ENCODE results near the gene WFDC10B.
"Not testable (repeated sequence)": the region's sequence is repeated elsewhere in the genome, so short reads cannot be mapped to it uniquely, and the experiment has no call there.

WFDC10B gene

DNA sequence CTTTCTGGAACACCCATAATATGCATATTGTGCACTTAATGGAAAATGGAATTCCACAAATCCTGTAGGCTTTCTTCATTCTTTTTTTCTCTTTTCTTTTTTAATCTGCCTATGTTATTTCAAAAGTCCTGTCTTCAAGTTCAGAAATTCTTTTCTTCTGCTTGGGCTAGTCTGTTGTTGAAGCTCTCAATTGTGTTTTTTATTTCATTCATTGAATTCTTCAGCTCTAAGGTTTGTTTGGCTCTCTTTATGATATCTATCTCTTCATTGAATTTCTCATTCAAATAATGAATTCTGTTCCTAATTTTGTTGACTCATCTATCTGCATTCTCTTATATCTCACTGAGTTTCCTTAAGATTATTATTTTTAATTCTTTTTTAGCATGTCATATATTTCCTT lies 27.4 kb upstream of the WFDC10B start:
- TF ChIP-seq, protein P1, sequence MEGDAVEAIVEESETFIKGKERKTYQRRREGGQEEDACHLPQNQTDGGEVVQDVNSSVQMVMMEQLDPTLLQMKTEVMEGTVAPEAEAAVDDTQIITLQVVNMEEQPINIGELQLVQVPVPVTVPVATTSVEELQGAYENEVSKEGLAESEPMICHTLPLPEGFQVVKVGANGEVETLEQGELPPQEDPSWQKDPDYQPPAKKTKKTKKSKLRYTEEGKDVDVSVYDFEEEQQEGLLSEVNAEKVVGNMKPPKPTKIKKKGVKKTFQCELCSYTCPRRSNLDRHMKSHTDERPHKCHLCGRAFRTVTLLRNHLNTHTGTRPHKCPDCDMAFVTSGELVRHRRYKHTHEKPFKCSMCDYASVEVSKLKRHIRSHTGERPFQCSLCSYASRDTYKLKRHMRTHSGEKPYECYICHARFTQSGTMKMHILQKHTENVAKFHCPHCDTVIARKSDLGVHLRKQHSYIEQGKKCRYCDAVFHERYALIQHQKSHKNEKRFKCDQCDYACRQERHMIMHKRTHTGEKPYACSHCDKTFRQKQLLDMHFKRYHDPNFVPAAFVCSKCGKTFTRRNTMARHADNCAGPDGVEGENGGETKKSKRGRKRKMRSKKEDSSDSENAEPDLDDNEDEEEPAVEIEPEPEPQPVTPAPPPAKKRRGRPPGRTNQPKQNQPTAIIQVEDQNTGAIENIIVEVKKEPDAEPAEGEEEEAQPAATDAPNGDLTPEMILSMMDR (IDR thresholded peaks at IDR 0.05; ENCODE audit: low read depth, low read length) = no peak
- no peak for DNase-seq (ENCODE audit: extremely low read depth, low read depth)

DNA sequence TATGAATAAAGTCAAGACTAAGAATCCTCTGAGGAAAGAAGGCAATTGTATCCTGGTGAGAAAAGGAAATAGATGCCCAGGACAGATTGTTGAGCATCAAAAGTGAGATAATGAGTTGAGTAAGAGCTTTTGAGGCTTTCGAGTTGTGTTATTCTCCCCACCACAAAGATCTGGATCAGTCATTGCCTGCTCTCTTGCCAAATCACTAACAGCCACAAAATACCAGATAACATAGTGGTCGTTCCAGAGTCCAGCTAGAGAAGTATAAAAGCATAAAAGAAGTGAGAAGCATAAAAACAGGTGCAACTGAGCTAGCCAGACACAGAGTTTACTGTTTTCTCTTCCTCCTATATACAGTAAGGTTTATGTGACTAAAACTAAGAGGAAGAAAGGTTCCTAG lies 22.2 kb upstream of the WFDC10B start:
- no peak for DNase-seq (ENCODE audit: extremely low read depth, low read depth)
- TF ChIP-seq, protein P1 (IDR thresholded peaks at IDR 0.05; ENCODE audit: low read depth, low read length) = no peak

DNA sequence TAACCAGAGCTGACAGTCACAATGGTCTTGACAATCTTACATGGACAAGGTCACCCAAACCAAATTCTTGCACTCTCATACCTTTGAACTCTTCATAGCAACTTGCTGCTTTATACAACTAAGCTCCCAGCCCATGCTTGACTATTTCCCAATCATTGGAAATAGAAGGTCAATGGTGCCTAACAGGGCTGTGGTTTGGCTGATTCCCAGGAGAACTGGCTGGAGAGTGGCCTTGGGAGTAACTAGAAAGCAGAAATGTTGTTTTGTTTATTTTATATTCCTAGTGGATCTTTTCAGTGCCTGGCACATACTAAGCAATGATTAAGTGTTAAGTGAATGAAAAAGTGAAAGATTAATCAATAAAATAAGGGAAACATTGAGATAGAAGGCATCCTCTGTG lies 20.3 kb upstream of the WFDC10B start:
- no peak for DNase-seq (ENCODE audit: extremely low read depth, low read depth)
- TF ChIP-seq, protein P1 (IDR thresholded peaks at IDR 0.05; ENCODE audit: low read depth, low read length) = no peak

DNA sequence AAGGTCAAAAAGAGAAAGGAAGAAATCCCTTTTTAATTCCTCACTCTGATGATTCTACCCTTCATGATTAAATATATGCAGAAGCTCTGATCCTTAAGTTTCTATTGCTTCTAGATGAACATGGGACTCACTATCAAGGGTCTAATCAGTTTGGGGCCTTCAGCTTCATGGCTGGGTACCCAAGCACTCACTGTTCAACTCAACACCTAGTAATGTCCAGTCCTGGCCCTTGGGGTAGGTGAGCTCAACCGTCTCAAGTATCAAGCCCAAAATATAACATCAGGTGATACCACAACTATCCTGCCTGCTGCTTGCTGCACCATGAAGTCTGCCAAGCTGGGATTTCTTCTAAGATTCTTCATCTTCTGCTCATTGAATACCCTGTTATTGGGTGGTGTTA lies 17.2 kb upstream of the WFDC10B start, which contains the start of gene SPINT4:
Gene SPINT4 (plus strand): TSS at position 301 of the 400 bp plus-strand sequence. CDS start 21 bp downstream, at position 322.
- TF ChIP-seq, protein P1 (IDR thresholded peaks at IDR 0.05; ENCODE audit: low read depth, low read length) = no peak
- DNase-seq (ENCODE audit: extremely low read depth, low read depth) = no peak

DNA sequence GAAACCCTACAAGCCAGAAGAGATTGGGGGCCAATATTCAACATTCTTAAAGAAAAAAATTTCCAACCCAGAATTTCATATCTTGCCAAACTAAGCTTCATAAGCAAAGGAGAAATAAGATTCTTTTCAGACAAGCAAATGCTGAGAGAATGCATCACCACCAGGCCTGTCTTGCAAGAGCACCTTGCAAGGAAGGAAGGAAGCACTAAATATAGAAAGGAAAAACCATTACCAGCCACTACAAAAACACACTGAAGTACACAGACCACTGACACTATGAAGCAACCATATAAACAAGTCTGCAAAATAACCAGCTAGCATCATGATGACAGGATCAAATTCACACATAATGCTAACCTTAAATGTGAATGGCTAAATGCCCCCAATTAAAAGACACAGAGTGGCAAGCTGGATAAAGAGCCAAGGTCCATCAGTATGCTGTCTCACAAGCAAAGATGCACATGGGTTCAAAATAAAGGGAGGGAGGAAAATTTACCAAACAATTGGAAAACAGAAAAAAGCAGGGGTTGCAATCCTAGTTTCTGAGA lies 11.4 kb upstream of the WFDC10B start:
- not testable (repeated sequence) for DNase-seq (ENCODE audit: extremely low read depth, low read depth)

DNA sequence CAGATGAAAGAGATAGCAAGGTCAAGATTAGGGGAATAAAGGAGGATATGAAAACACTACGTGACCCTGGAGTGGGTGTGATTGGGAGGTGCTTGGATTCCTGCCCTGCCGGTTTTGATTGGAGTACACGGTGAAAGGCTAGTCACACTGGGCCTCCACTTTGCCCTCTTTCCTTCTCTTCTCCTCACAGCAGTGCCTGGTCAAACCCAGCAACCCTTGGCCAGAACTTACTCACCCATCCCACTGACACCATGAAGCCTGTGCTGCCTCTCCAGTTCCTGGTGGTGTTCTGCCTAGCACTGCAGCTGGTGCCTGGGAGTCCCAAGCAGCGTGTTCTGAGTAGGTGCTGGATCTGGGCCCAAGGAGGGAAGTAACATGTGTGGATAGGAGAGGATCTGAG lies 2.9 kb downstream of the WFDC10B start, which contains the start of gene WFDC13:
Gene WFDC13 (plus strand): TSS at position 166 of the 400 bp plus-strand sequence. CDS start 86 bp downstream, at position 252.
- DNase-seq (ENCODE audit: extremely low read depth, low read depth) = no peak
- TF ChIP-seq, protein P1 (IDR thresholded peaks at IDR 0.05; ENCODE audit: low read depth, low read length) = no peak

DNA sequence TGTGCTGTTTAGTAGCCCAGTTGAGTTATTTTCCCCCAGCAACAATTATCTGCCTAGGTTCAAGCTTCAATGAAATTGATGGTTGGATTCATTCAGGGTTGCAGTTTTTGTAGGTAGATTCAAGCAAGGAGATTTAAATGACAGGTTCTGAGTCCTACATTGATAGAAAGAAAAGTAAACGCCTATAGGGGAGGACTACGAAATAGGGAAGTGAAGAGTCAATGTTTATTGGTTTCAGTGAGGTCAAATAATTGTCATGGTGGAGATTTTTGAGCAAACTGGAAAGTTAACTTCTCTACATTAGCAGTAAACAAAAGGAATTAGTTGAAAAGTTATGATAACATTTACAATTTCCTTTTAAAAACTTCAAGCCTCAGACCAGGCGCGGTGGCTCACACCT lies 3.7 kb downstream of the WFDC10B start:
- TF ChIP-seq, protein P1 (IDR thresholded peaks at IDR 0.05; ENCODE audit: low read depth, low read length) = no peak
- no peak for DNase-seq (ENCODE audit: extremely low read depth, low read depth)

DNA sequence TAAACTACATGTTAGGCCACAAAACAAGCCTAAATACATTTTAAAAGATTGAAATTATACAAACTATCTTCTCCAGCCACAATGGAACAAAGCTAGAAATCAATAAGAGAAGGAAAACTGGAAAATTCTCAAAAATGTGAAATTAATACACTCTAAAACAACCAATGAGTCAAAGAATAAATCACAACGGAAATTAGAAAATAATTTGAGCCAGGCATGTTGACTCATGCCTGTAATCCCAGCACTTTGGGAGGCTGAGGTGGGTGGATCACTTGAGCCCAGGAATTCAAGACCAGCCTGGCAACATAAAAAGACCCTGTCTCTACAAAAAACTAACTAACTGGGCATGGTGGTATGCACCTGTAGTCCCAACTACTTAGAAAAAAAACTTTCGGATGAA lies 9.3 kb downstream of the WFDC10B start:
- no peak for DNase-seq (ENCODE audit: extremely low read depth, low read depth)
- TF ChIP-seq, protein P1 (IDR thresholded peaks at IDR 0.05; ENCODE audit: low read depth, low read length) = no peak

DNA sequence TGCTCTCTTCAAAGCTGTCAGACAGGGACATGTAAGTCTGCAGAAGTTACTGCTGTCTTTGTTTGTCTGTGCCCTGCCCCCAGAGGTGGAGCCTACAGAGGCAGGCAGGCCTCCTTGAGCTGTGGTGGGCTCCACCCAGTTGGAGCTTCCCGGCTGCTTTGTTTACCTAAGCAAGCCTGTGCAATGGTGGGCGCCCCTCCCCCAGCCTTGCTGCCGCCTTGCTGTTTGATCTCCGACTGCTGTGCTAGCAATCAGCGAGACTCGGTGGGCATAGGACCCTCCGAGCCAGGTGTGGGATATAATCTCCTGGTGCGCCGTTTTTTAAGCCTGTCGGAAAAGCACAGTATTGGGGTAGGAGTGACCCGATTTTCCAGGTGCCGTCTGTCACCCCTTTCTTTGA lies 11.5 kb downstream of the WFDC10B start:
- not testable (repeated sequence) for DNase-seq (ENCODE audit: extremely low read depth, low read depth)

All from AG09319 (cell line).